HCT116 (cell line): ENCODE measurements around the gene FAM47E.
A peak's percentile ranks its signal among the peaks of the same experiment; 100 is the strongest.

Experiments
- CEBPB ChIP-seq: IDR thresholded peaks from 2 replicates; pipeline ENCODE4 v1.6.1; 2012; ENCODE audit warnings: low read depth
- EGR1 ChIP-seq: IDR thresholded peaks from 2 replicates; pipeline ENCODE4 v1.6.1; 2012; ENCODE audit warnings: low read depth
- EZH2 ChIP-seq: fragments of 200-600 bp; sonication (generic); IDR thresholded peaks from 2 replicates; pipeline ENCODE4 v1.6.1; 2017; ENCODE audit warnings: antibody characterized with exemption, mixed run types
- EZH2phosphoT487 ChIP-seq: fragments of 200-600 bp; IDR thresholded peaks from 2 replicates; pipeline ENCODE4 v1.6.1; 2018; ENCODE audit warnings: antibody characterized with exemption, borderline replicate concordance
- FOSL1 ChIP-seq: IDR thresholded peaks from 2 replicates; pipeline ENCODE4 v1.6.1; 2012; ENCODE audit warnings: low read depth
- POLR2A ChIP-seq: IDR thresholded peaks from 2 replicates; pipeline ENCODE4 v1.7.0; 2011; ENCODE audit warnings: borderline replicate concordance; ENCODE audit not compliant: insufficient read depth, insufficient read length; ENCODE audit errors: extremely low read depth
- POLR2AphosphoS5 ChIP-seq: IDR thresholded peaks from 2 replicates; pipeline ENCODE4 v1.6.1; 2011; ENCODE audit warnings: mild to moderate bottlenecking, low read depth, low read length, moderate library complexity
- RAD21 ChIP-seq: IDR thresholded peaks from 2 replicates; pipeline ENCODE4 v1.6.1; 2012; ENCODE audit warnings: low read depth, mild to moderate bottlenecking
- SIN3A ChIP-seq: IDR thresholded peaks from 2 replicates; pipeline ENCODE4 v1.6.1; 2012; ENCODE audit warnings: low read depth
- SRF ChIP-seq: IDR thresholded peaks from 2 replicates; pipeline ENCODE4 v1.6.1; 2012; ENCODE audit warnings: low read depth
- ZNF274 ChIP-seq: fragments of 200-500 bp; sonication (Bioruptor generic); IDR thresholded peaks from 2 replicates; pipeline ENCODE4 v1.6.1; 2014; ENCODE audit warnings: mild to moderate bottlenecking, low read depth, low read length, inconsistent platforms
- TF ChIP-seq, protein P1 (sequence below): IDR thresholded peaks from 2 replicates; pipeline ENCODE4 v1.6.1; 2012; ENCODE audit warnings: low read depth
- TF ChIP-seq, protein P2 (sequence below), 3 experiments: fragments of 200-600 bp in 1 of 3; sonication (generic) in 1 of 3; IDR thresholded peaks in 2 of 3; conservative IDR thresholded peaks in 1 of 3; 2 replicates each; pipeline ENCODE4 v1.5.1; 2012 to 2017; ENCODE audit warnings: low read depth in 2 of 3, low read length in 2 of 3, antibody characterized with exemption in 1 of 3, borderline replicate concordance in 1 of 3, control low read depth in 1 of 3, mild to moderate bottlenecking in 1 of 3, mixed read lengths in 1 of 3, mixed run types in 1 of 3, moderate library complexity in 1 of 3; ENCODE audit not compliant: insufficient read depth in 1 of 3
- TF ChIP-seq, protein P3 (sequence below): IDR thresholded peaks from 2 replicates; pipeline ENCODE4 v1.6.1; 2012

DNA sequence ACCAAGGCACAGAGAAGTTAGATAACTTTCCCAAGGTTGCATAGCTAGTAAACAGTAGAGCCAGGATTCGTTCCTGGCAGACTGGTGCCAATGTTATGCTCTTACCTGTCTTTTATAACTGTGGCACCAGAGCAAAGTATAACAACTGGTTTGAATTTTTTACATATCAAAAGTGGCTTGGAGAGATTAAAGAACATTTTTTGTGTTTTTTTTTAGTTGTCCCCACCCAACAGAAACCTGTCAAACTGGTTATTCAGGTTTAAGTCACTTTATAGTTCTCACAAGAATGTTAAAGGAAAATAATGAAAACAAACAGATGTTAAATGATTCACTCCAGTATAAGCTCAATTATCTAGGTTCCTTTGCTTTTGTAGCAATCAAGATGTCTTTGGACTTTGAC is 15.6 kb upstream of the FAM47E start:
- TF ChIP-seq SRF (0 out of 2 replicates have a peak, but pooled peaks have one; percentile 19), POLR2A (no peak), CEBPB (peak; percentile 65; the same call in 1 of the 2 replicates), FOSL1 (peak; percentile 49), EZH2 (no peak), SIN3A (0 out of 2 replicates have a peak, but pooled peaks have one; percentile 52), RAD21 (peak; percentile 21), POLR2AphosphoS5 (no peak), ZNF274 (no peak), EZH2phosphoT487 (no peak), EGR1 (no peak)
- TF ChIP-seq, protein P1, sequence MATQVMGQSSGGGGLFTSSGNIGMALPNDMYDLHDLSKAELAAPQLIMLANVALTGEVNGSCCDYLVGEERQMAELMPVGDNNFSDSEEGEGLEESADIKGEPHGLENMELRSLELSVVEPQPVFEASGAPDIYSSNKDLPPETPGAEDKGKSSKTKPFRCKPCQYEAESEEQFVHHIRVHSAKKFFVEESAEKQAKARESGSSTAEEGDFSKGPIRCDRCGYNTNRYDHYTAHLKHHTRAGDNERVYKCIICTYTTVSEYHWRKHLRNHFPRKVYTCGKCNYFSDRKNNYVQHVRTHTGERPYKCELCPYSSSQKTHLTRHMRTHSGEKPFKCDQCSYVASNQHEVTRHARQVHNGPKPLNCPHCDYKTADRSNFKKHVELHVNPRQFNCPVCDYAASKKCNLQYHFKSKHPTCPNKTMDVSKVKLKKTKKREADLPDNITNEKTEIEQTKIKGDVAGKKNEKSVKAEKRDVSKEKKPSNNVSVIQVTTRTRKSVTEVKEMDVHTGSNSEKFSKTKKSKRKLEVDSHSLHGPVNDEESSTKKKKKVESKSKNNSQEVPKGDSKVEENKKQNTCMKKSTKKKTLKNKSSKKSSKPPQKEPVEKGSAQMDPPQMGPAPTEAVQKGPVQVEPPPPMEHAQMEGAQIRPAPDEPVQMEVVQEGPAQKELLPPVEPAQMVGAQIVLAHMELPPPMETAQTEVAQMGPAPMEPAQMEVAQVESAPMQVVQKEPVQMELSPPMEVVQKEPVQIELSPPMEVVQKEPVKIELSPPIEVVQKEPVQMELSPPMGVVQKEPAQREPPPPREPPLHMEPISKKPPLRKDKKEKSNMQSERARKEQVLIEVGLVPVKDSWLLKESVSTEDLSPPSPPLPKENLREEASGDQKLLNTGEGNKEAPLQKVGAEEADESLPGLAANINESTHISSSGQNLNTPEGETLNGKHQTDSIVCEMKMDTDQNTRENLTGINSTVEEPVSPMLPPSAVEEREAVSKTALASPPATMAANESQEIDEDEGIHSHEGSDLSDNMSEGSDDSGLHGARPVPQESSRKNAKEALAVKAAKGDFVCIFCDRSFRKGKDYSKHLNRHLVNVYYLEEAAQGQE: no peak
- TF ChIP-seq, protein P2, sequence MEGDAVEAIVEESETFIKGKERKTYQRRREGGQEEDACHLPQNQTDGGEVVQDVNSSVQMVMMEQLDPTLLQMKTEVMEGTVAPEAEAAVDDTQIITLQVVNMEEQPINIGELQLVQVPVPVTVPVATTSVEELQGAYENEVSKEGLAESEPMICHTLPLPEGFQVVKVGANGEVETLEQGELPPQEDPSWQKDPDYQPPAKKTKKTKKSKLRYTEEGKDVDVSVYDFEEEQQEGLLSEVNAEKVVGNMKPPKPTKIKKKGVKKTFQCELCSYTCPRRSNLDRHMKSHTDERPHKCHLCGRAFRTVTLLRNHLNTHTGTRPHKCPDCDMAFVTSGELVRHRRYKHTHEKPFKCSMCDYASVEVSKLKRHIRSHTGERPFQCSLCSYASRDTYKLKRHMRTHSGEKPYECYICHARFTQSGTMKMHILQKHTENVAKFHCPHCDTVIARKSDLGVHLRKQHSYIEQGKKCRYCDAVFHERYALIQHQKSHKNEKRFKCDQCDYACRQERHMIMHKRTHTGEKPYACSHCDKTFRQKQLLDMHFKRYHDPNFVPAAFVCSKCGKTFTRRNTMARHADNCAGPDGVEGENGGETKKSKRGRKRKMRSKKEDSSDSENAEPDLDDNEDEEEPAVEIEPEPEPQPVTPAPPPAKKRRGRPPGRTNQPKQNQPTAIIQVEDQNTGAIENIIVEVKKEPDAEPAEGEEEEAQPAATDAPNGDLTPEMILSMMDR (IDR thresholded peaks at IDR 0.05 in 2 of 3, conservative IDR thresholded peaks at IDR 0.05 in 1 of 3; ENCODE audit: borderline replicate concordance in 1 of 3, insufficient read depth in 1 of 3, low read depth in 2 of 3, low read length in 2 of 3): no peak
- TF ChIP-seq, protein P3, sequence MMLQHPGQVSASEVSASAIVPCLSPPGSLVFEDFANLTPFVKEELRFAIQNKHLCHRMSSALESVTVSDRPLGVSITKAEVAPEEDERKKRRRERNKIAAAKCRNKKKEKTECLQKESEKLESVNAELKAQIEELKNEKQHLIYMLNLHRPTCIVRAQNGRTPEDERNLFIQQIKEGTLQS: no peak
